ENCODE data around the gene KREMEN2.
"Not testable (repeated sequence)": the region's sequence is repeated elsewhere in the genome, so short reads cannot be mapped to it uniquely, and the experiment has no call there.

GRCh38 chr16:2928151-2928550 is 35.9 kb upstream of the KREMEN2 start:
- TF ChIP-seq, protein P1, sequence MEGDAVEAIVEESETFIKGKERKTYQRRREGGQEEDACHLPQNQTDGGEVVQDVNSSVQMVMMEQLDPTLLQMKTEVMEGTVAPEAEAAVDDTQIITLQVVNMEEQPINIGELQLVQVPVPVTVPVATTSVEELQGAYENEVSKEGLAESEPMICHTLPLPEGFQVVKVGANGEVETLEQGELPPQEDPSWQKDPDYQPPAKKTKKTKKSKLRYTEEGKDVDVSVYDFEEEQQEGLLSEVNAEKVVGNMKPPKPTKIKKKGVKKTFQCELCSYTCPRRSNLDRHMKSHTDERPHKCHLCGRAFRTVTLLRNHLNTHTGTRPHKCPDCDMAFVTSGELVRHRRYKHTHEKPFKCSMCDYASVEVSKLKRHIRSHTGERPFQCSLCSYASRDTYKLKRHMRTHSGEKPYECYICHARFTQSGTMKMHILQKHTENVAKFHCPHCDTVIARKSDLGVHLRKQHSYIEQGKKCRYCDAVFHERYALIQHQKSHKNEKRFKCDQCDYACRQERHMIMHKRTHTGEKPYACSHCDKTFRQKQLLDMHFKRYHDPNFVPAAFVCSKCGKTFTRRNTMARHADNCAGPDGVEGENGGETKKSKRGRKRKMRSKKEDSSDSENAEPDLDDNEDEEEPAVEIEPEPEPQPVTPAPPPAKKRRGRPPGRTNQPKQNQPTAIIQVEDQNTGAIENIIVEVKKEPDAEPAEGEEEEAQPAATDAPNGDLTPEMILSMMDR (IDR thresholded peaks at IDR 0.05; ENCODE audit: poor library complexity) = not testable (repeated sequence)
- not testable (repeated sequence) for TF ChIP-seq EZH2 (IDR thresholded peaks at IDR 0.05; ENCODE audit: borderline replicate concordance); EZH2phosphoT487 (IDR thresholded peaks at IDR 0.05; ENCODE audit: low read depth, severe bottlenecking, unreplicated experiment)
